Activated CD8-positive, alpha-beta T cell treated with anti-CD3 and anti-CD28 coated beads for 36 hours (primary cell): Measurements from ENCODE around the gene LRRC1. TPM values are rescaled to one million over a fixed set of nuclear protein-coding genes. Genes with fewer than 3 reads are reported as not detected.
A peak's percentile ranks its signal among the peaks of the same experiment; 100 is the strongest.
"Not testable (repeated sequence)": the region's sequence is repeated elsewhere in the genome, so short reads cannot be mapped to it uniquely, and the experiment has no call there.

Experiments used
- ATAC-seq: fragments of 200-7000 bp; cut with Tn5 transposase; one replicate; pipeline ENCODE4 v1.10.0; 2021; ENCODE audit warnings: mild to moderate bottlenecking, moderate library complexity
- CTCF ChIA-PET: fragments of 350-600 bp; sonication (Branson Sonifier 250); formaldehyde crosslinking; loops from one replicate; lab custom pipeline; 2021; ENCODE audit warnings: antibody characterized with exemption; lab: Charles Lee
- POLR2A ChIA-PET: fragments of 350-600 bp; sonication (Branson Sonifier 250); formaldehyde crosslinking; loops from one replicate; lab custom pipeline; 2021; ENCODE audit warnings: antibody characterized with exemption; lab: Charles Lee
- DNase-seq: peaks from one replicate; pipeline ENCODE4 v3.0.0-alpha.2; 2020
- H3K27ac Mint-ChIP-seq: one replicate; pipeline ENCODE4 v1.8.0; 2021; ENCODE audit warnings: mild to moderate bottlenecking, mixed read lengths
- H3K27me3 Mint-ChIP-seq: one replicate; pipeline ENCODE4 v1.8.0; 2021; ENCODE audit warnings: mixed read lengths
- H3K36me3 Mint-ChIP-seq: one replicate; pipeline ENCODE4 v1.8.0; 2021; ENCODE audit warnings: low read depth, mixed read lengths
- H3K4me1 Mint-ChIP-seq: one replicate; pipeline ENCODE4 v1.8.0; 2021; ENCODE audit warnings: low read depth, mixed read lengths
- H3K4me3 Mint-ChIP-seq: one replicate; pipeline ENCODE4 v1.8.0; 2021; ENCODE audit warnings: mild to moderate bottlenecking, moderate library complexity, mixed read lengths
- H3K9me3 Mint-ChIP-seq: one replicate; pipeline ENCODE4 v1.8.0; 2021; ENCODE audit warnings: mixed read lengths
- intact Hi-C: fragments of 100-400 bp; cut with micrococcal nuclease; formaldehyde crosslinking; loops from one replicate; pipeline ENCODE4 v1.10.0; 2022
- total RNA-seq, 2 experiments: library from RNA; stranded (reverse); gene quantifications; one replicate each; pipeline ENCODE4 v1.2.3, GENCODE V29; 2021
- TF ChIP-seq, protein P1 (sequence below): fragments of 200-600 bp; IDR thresholded peaks from one replicate; pipeline ENCODE4 v1.8.0; 2022; ENCODE audit warnings: antibody characterized with exemption, mild to moderate bottlenecking

The LRRC1 gene
- total RNA-seq, 2 experiments from 2014 or later, result 1.9 to 2.5 TPM

DNA sequence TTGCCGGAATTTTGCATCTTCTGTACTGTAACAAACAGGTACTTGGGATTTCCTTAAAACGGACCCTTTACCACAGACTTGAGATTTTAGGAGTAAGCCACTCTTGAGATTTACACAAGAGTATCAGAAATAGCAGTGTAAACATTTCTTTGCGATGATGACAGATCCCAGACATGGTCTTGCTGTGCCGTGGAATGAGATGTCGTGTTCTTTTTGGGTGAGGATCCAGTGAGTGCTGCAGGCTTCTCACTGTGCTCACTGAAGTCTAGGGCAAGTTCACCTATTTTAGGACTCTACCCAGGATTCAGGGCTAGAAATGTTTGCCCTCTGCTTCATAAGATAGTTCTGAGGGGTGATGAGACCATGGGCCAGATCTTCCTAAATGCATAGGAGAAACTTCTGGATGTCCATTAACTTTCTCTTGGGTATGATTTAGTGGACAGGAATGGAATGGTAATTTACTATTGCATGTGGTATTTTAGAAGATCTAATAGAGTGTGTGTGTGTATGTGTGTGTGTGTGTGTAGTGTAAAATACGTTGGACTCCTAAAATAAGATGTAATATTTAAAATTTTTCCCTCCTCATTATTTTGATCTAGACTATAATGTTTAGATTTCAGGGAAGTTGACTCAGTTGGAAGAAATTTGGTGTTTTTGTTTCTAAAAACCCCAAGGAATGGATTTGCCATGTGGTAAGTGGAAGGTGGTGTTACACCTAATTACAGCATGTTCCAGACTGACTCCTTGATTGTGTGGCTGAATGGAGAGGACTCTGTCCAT lies 8.5 kb downstream of the LRRC1 start:
- intact Hi-C loops, result no loop called here

DNA sequence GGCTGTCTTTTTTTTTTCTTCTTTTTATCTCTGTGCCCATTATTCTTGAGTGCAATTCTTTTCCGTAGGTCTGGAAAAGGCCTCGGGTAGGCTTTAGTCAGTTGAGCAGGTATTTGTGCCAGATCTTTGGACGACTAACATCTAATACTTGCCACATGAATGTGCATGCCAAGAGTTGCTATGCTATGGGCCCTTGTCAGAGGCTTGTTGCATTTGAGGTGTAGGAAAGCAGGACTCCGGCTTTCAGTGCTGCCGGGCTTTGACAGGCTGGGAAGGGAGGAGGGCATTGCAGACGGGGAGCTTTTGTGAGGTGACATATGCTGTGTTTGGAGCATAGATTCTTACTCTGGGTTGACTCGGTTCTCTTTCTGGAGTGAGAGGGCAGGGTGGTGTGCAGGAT lies 10.2 kb downstream of the LRRC1 start:
- H3K27me3 Mint-ChIP-seq, result no peaks in the 10 kb centered on the region
- intact Hi-C loops, result no loop called here
- DNase-seq, result no peak
- no peak for ATAC-seq
- no peaks in the 10 kb centered on the region for H3K9me3 Mint-ChIP-seq
- no peak overlapping the region for H3K4me3 Mint-ChIP-seq
- ChIA-PET POLR2A (interaction anchor here (1.2 kb wide), 1 partner anchor 8 kb away, joined by 5 read pairs; no protein-coding TSS in a partner anchor), CTCF (no interaction called here)
- H3K4me1 Mint-ChIP-seq, result no peaks in the 10 kb centered on the region
- TF ChIP-seq, protein P1, sequence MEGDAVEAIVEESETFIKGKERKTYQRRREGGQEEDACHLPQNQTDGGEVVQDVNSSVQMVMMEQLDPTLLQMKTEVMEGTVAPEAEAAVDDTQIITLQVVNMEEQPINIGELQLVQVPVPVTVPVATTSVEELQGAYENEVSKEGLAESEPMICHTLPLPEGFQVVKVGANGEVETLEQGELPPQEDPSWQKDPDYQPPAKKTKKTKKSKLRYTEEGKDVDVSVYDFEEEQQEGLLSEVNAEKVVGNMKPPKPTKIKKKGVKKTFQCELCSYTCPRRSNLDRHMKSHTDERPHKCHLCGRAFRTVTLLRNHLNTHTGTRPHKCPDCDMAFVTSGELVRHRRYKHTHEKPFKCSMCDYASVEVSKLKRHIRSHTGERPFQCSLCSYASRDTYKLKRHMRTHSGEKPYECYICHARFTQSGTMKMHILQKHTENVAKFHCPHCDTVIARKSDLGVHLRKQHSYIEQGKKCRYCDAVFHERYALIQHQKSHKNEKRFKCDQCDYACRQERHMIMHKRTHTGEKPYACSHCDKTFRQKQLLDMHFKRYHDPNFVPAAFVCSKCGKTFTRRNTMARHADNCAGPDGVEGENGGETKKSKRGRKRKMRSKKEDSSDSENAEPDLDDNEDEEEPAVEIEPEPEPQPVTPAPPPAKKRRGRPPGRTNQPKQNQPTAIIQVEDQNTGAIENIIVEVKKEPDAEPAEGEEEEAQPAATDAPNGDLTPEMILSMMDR, result no peak
- H3K36me3 Mint-ChIP-seq, result no peaks in the 10 kb centered on the region
- no peak overlapping the region for H3K27ac Mint-ChIP-seq

More for the DNA sequence above, 8.5 kb downstream of the LRRC1 start:
- Mint-ChIP-seq H3K36me3 (no peaks in the 10 kb centered on the region), H3K27me3 (no peaks in the 10 kb centered on the region), H3K4me1 (no peaks in the 10 kb centered on the region), H3K9me3 (no peaks in the 10 kb centered on the region), H3K27ac (no peak overlapping the region), H3K4me3 (no peak overlapping the region)
- ATAC-seq, result no peak
- ChIA-PET POLR2A (no interaction called here), CTCF (no interaction called here)
- no peak for DNase-seq
- TF ChIP-seq, protein P1, result no peak

DNA sequence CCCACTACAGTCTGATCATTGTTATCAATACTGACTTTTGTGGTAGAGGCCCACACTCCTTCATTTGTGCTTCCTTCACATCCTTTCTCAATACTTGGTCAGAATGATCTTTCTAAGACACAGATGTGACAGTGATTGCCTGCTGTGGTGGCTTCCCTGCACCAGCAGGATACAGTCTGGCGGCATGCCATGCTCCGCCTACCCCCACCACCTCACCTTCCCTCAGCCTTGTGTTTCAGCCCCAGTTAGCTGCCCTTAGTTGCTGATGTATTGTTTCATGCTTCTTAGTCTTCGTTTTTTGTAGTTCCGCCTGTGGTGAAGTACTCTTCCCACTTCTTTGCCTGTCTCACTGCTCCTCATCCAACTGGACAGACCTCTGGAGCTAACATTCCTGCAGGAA lies 10.9 kb downstream of the LRRC1 start:
- no peaks in the 10 kb centered on the region for H3K9me3 Mint-ChIP-seq
- DNase-seq (peak; percentile 22), ATAC-seq (peak; percentile 20)
- CTCF ChIA-PET, result no interaction called here
- TF ChIP-seq, protein P1, result no peak
- H3K4me3 Mint-ChIP-seq, result no peak overlapping the region
- POLR2A ChIA-PET, result interaction anchor here (1.2 kb wide), 1 partner anchor 9 kb away, joined by 5 read pairs; no protein-coding TSS in a partner anchor
- H3K4me1 Mint-ChIP-seq, result no peaks in the 10 kb centered on the region
- no peaks in the 10 kb centered on the region for H3K27me3 Mint-ChIP-seq
- H3K27ac Mint-ChIP-seq, result no peak overlapping the region
- no peaks in the 10 kb centered on the region for H3K36me3 Mint-ChIP-seq
- intact Hi-C loops, result no loop called here

DNA sequence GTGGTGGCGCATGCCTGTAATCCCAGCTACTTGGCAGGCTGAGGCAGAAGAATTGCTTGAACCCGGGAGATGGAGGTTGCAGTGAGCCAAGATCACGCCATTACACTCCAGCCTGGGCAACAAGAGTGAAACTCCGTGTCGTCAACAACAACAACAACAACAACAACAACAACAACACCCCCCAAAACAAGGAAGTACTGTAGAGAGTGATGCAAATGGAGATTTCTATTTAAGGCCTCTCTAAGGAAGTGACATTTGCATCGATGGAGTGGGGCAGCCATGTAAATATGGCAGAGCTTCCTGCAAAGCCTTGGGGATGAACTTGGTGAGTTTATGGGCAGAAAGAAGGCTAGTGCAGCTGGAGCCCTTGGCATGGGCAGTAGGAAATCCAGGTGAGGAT lies 12.8 kb downstream of the LRRC1 start:
- H3K4me3 Mint-ChIP-seq, H3K36me3 Mint-ChIP-seq, DNase-seq, H3K9me3 Mint-ChIP-seq, H3K27me3 Mint-ChIP-seq, H3K4me1 Mint-ChIP-seq, intact Hi-C loops, H3K27ac Mint-ChIP-seq, ATAC-seq, POLR2A ChIA-PET: not testable (repeated sequence)
- CTCF ChIA-PET, result interaction anchor here (1.2 kb wide), 1 partner anchor 81 kb away, joined by 3 read pairs; no protein-coding TSS in a partner anchor

DNA sequence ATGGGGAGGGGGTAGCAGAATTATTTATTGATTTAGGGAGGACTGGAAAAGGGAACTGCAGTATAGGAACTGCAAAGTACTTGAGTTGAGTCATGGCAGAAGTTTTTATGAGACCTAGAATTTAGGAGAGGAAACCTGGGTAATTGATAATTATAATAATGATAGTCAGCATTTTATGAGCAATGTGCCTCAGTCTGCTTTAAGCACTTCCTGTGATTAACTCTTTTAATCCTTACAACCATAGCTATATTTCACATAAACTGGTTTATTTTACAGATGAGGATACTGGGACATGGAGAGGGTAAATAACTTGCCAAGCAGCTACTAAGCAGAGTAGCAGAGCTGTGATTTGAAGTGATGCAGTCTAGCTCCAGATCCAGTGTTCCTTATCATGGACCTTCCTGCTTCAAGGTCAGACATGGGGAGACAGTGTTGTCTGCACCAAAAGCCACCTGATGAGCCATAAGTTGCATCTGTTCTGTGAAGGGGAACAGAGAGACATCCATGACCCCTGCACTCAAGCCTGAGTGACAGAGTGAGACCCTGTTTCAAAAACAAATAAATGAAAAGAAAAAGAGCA lies 13.6 kb downstream of the LRRC1 start:
- ATAC-seq (no peak), DNase-seq (no peak)
- no peaks in the 10 kb centered on the region for H3K4me1 Mint-ChIP-seq
- intact Hi-C loops, result no loop called here
- H3K9me3 Mint-ChIP-seq, result no peaks in the 10 kb centered on the region
- H3K36me3 Mint-ChIP-seq, result no peaks in the 10 kb centered on the region
- H3K27ac Mint-ChIP-seq, result no peak overlapping the region
- CTCF ChIA-PET, result interaction anchor here (1.0 to 1.2 kb wide), 2 partner anchors 14 to 82 kb away, joined by 3 read pairs; partner anchors contain the start of gene LRRC1
- H3K27me3 Mint-ChIP-seq, result no peaks in the 10 kb centered on the region
- POLR2A ChIA-PET, result no interaction called here
- TF ChIP-seq, protein P1, result no peak
- H3K4me3 Mint-ChIP-seq, result no peak overlapping the region
